Left renal pelvis (tissue), 4 donors: ENCODE measurements around the gene NAGLU. TPM values are rescaled to one million over a fixed set of nuclear protein-coding genes. Genes with fewer than 3 reads are reported as not detected.

ENCODE experiments used
- DNase-seq, 4 donors: peaks; one replicate each; pipeline ENCODE4 v3.0.0-alpha.2; 2013; ENCODE audit warnings: low read depth in 4 of 4, low spot score in 3 of 4
- polyA plus RNA-seq, 4 donors: library from polyadenylated mRNA; unstranded; fragments of 120-200 nt; gene quantifications; one replicate each; pipeline ENCODE4 v1.2.1, GENCODE V29; 2013; ENCODE audit not compliant: insufficient read length in 4 of 4

Gene NAGLU
- 10 to 100 TPM; 18.2 to 30.7 (median 19.8) TPM for polyA plus RNA-seq

GRCh38 chr17:42536048-42536371 lies at the start of gene NAGLU:
TSS of gene NAGLU (plus strand) at chr17:42536241. CDS start at chr17:42536273, 32 bp downstream.
- DNase-seq = peak in 1 of 4 donors; percentile 70

GRCh38 chr17:42488032-42488431 lies 48.0 kb upstream of the NAGLU start:
- DNase-seq = no peak

GRCh38 chr17:42493319-42493718 lies 42.7 kb upstream of the NAGLU start:
- no peak for DNase-seq

GRCh38 chr17:42494673-42495072 lies 41.4 kb upstream of the NAGLU start:
- no peak for DNase-seq

GRCh38 chr17:42498828-42499227 lies 37.2 kb upstream of the NAGLU start:
- no peak for DNase-seq

- no peak for DNase-seq
These were observed 34.0 kb upstream of the NAGLU start for GRCh38 chr17:42502091-42502490.

GRCh38 chr17:42502926-42503325 lies 33.1 kb upstream of the NAGLU start:
- DNase-seq = no peak

- no peak for DNase-seq
These were observed 28.4 kb upstream of the NAGLU start for GRCh38 chr17:42507671-42508070.

- DNase-seq = no peak
These were observed 27.4 kb upstream of the NAGLU start for GRCh38 chr17:42508426-42509165.

GRCh38 chr17:42509409-42509808 lies 26.6 kb upstream of the NAGLU start:
- no peak for DNase-seq

GRCh38 chr17:42509841-42510240 lies 26.2 kb upstream of the NAGLU start:
- no peak for DNase-seq

GRCh38 chr17:42512246-42512645 lies 23.8 kb upstream of the NAGLU start:
- no peak for DNase-seq

- no peak for DNase-seq
These were observed 23.2 kb upstream of the NAGLU start for GRCh38 chr17:42512733-42513251.

- DNase-seq = no peak
These were observed 22.4 kb upstream of the NAGLU start for GRCh38 chr17:42513686-42514085.

GRCh38 chr17:42514279-42514678 lies 21.8 kb upstream of the NAGLU start:
- DNase-seq = no peak

- no peak for DNase-seq
These were observed 21.2 kb upstream of the NAGLU start for GRCh38 chr17:42514867-42515266.

GRCh38 chr17:42517516-42517915 lies 18.5 kb upstream of the NAGLU start:
- DNase-seq = no peak

GRCh38 chr17:42518046-42518754 lies 17.8 kb upstream of the NAGLU start:
- no peak for DNase-seq

GRCh38 chr17:42518755-42519545 lies 17.1 kb upstream of the NAGLU start:
- no peak for DNase-seq

GRCh38 chr17:42519546-42520491 lies 16.2 kb upstream of the NAGLU start:
- DNase-seq = peak; percentile 78 to 83 (median 82)
